NCI-H748 treated with DMSO at 0.1 percent for 48 hours (cell line): ENCODE measurements around the gene B4GALNT1.
A peak's percentile ranks its signal among the peaks of the same experiment; 100 is the strongest.
"Not testable (repeated sequence)": the region's sequence is repeated elsewhere in the genome, so short reads cannot be mapped to it uniquely, and the experiment has no call there.

Experiments
- DNase-seq: peaks from one replicate; lab custom pipeline; 2025; lab: John Stamatoyannopoulos, UW

Gene B4GALNT1

GRCh38 chr12:57609101-57609780, 23.8 kb downstream of the B4GALNT1 start:
- DNase-seq, result no peak

GRCh38 chr12:57607958-57608663, 24.9 kb downstream of the B4GALNT1 start:
- DNase-seq, result no peak

GRCh38 chr12:57606821-57607220, 26.2 kb downstream of the B4GALNT1 start:
- no peak for DNase-seq

GRCh38 chr12:57606399-57606798, 26.6 kb downstream of the B4GALNT1 start:
- no peak for DNase-seq

- no peak for DNase-seq
Measured at GRCh38 chr12:57605811-57606311, 27.1 kb downstream of the B4GALNT1 start.

GRCh38 chr12:57604992-57605810, 27.8 kb downstream of the B4GALNT1 start:
- no peak for DNase-seq

GRCh38 chr12:57604454-57604991, 28.5 kb downstream of the B4GALNT1 start, which contains the start of gene DTX3:
Gene DTX3 (plus strand): TSS chr12:57604824. CDS start chr12:57606518, 1,694 bp downstream.
- DNase-seq, result no peak

GRCh38 chr12:57603815-57604453, 29.1 kb downstream of the B4GALNT1 start:
- DNase-seq, result no peak

GRCh38 chr12:57603324-57603723, 29.7 kb downstream of the B4GALNT1 start:
- no peak for DNase-seq

GRCh38 chr12:57602544-57602943, 30.5 kb downstream of the B4GALNT1 start:
- DNase-seq, result no peak

GRCh38 chr12:57600395-57600794, 32.6 kb downstream of the B4GALNT1 start:
- DNase-seq, result no peak

GRCh38 chr12:57593187-57593586, 39.8 kb downstream of the B4GALNT1 start:
- no peak for DNase-seq

- DNase-seq, result no peak
Measured at GRCh38 chr12:57592551-57593165, 40.3 kb downstream of the B4GALNT1 start.

- DNase-seq, result no peak
Measured at GRCh38 chr12:57591782-57592325, 41.1 kb downstream of the B4GALNT1 start.

GRCh38 chr12:57590864-57591781, 41.9 kb downstream of the B4GALNT1 start, which contains the start of gene PIP4K2C:
Gene PIP4K2C (plus strand): TSS chr12:57591192. CDS start chr12:57591290, 98 bp downstream.
- peak; percentile 82 for DNase-seq

- DNase-seq, result no peak
Measured at GRCh38 chr12:57590479-57590863, 42.5 kb downstream of the B4GALNT1 start.

GRCh38 chr12:57588951-57589610, 43.9 kb downstream of the B4GALNT1 start:
- not testable (repeated sequence) for DNase-seq

- no peak for DNase-seq
Measured at GRCh38 chr12:57586832-57587429, 46.1 kb downstream of the B4GALNT1 start.

- no peak for DNase-seq
Measured at GRCh38 chr12:57586128-57586527, 46.9 kb downstream of the B4GALNT1 start.
